ENCODE data around the gene ENOSF1.

DNA sequence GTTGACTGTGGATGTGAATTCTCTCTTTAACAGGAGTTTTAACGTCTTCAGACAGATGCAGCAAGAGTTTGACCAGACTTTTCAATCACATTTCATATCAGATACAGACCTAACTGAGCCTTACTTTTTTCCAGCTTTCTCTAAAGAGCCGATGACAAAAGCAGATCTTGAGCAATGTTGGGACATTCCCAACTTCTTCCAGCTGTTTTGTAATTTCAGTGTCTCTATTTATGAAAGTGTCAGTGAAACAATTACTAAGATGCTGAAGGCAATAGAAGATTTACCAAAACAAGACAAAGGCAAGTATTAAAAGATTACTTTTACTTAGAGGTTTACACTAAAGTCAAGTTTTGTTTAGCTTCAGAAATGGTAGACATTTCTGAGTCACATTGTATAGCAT is 85.2 kb downstream of the ENOSF1 start:
- TF ChIP-seq, protein P1, sequence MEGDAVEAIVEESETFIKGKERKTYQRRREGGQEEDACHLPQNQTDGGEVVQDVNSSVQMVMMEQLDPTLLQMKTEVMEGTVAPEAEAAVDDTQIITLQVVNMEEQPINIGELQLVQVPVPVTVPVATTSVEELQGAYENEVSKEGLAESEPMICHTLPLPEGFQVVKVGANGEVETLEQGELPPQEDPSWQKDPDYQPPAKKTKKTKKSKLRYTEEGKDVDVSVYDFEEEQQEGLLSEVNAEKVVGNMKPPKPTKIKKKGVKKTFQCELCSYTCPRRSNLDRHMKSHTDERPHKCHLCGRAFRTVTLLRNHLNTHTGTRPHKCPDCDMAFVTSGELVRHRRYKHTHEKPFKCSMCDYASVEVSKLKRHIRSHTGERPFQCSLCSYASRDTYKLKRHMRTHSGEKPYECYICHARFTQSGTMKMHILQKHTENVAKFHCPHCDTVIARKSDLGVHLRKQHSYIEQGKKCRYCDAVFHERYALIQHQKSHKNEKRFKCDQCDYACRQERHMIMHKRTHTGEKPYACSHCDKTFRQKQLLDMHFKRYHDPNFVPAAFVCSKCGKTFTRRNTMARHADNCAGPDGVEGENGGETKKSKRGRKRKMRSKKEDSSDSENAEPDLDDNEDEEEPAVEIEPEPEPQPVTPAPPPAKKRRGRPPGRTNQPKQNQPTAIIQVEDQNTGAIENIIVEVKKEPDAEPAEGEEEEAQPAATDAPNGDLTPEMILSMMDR (IDR thresholded peaks at IDR 0.05): no peak
- TF ChIP-seq, protein P2, sequence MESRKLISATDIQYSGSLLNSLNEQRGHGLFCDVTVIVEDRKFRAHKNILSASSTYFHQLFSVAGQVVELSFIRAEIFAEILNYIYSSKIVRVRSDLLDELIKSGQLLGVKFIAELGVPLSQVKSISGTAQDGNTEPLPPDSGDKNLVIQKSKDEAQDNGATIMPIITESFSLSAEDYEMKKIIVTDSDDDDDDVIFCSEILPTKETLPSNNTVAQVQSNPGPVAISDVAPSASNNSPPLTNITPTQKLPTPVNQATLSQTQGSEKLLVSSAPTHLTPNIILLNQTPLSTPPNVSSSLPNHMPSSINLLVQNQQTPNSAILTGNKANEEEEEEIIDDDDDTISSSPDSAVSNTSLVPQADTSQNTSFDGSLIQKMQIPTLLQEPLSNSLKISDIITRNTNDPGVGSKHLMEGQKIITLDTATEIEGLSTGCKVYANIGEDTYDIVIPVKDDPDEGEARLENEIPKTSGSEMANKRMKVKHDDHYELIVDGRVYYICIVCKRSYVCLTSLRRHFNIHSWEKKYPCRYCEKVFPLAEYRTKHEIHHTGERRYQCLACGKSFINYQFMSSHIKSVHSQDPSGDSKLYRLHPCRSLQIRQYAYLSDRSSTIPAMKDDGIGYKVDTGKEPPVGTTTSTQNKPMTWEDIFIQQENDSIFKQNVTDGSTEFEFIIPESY (IDR thresholded peaks at IDR 0.05; ENCODE audit: borderline replicate concordance, low read depth): no peak
- no peak for TF ChIP-seq NFIC (IDR thresholded peaks at IDR 0.05; ENCODE audit: borderline replicate concordance)
- TF ChIP-seq, protein P3, sequence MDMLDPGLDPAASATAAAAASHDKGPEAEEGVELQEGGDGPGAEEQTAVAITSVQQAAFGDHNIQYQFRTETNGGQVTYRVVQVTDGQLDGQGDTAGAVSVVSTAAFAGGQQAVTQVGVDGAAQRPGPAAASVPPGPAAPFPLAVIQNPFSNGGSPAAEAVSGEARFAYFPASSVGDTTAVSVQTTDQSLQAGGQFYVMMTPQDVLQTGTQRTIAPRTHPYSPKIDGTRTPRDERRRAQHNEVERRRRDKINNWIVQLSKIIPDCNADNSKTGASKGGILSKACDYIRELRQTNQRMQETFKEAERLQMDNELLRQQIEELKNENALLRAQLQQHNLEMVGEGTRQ (IDR thresholded peaks at IDR 0.05; ENCODE audit: borderline replicate concordance, low read depth, low read length): no peak
- TF ChIP-seq YY1 (IDR thresholded peaks at IDR 0.05; ENCODE audit: low read depth): no peak
- no peak for TF ChIP-seq ELF1 (IDR thresholded peaks at IDR 0.05)
- TF ChIP-seq SMC3 (IDR thresholded peaks at IDR 0.05; ENCODE audit: low read depth, low read length): no peak
- no peak for TF ChIP-seq POLR2AphosphoS5 (IDR thresholded peaks at IDR 0.05; ENCODE audit: low read depth, low read length)
- no peak for TF ChIP-seq NRF1 (IDR thresholded peaks at IDR 0.05; ENCODE audit: low read depth, low read length)
- no peak for TF ChIP-seq EP300 (IDR thresholded peaks at IDR 0.05; ENCODE audit: borderline replicate concordance in 1 of 2, low read depth in 1 of 2, low read length in 1 of 2)

Measured in SK-N-SH (cell line).